Suprapubic skin (tissue), 4 donors: ENCODE results near the gene SUGT1. TPM values are rescaled to one million over a fixed set of nuclear protein-coding genes. Genes with fewer than 3 reads are reported as not detected.
A peak's percentile ranks its signal among the peaks of the same experiment; 100 is the strongest.
"Not testable (repeated sequence)": the region's sequence is repeated elsewhere in the genome, so short reads cannot be mapped to it uniquely, and the experiment has no call there.

Experiments
- DNase-seq, 2 donors: peaks; one replicate each; pipeline ENCODE4 v3.0.0-alpha.2; 2019; ENCODE audit warnings: low spot score in 2 of 2
- H3K27ac ChIP-seq: fragments of 200-600 bp; sonication (generic); one replicate; pipeline ENCODE4 v1.5.1; 2019
- H3K27me3 ChIP-seq: fragments of 200-600 bp; sonication (generic); one replicate; pipeline ENCODE4 v1.5.1; 2019
- H3K36me3 ChIP-seq: fragments of 200-600 bp; sonication (generic); one replicate; pipeline ENCODE4 v1.5.1; 2019
- H3K4me1 ChIP-seq: fragments of 200-600 bp; sonication (generic); one replicate; pipeline ENCODE4 v1.5.1; 2019
- H3K4me3 ChIP-seq: fragments of 200-600 bp; sonication (generic); one replicate; pipeline ENCODE4 v1.5.1; 2019; ENCODE audit warnings: mild to moderate bottlenecking
- H3K9me3 ChIP-seq: fragments of 200-600 bp; sonication (generic); one replicate; pipeline ENCODE4 v1.5.1; 2019
- CTCF ChIP-seq, 2 donors: fragments of 200-600 bp in 1 of 2; fragments of 450-650 bp in 1 of 2; sonication (generic) in 1 of 2; IDR thresholded peaks; one replicate each; pipeline ENCODE4 v1.5.1; 2016 to 2019; ENCODE audit warnings: antibody characterized with exemption in 2 of 2, mild to moderate bottlenecking in 1 of 2, moderate library complexity in 1 of 2
- EP300 ChIP-seq: sonication (generic); formaldehyde crosslinking; IDR thresholded peaks from one replicate; pipeline ENCODE4 v1.6.1; 2017; ENCODE audit warnings: antibody characterized with exemption
- POLR2A ChIP-seq, 2 donors: fragments of 450-650 bp; IDR thresholded peaks; one replicate each; pipeline ENCODE4 v1.6.1; 2017; ENCODE audit warnings: antibody characterized with exemption in 2 of 2, mild to moderate bottlenecking in 2 of 2, moderate library complexity in 2 of 2
- POLR2AphosphoS5 ChIP-seq, 3 donors: sonication (generic); formaldehyde crosslinking; IDR thresholded peaks; one replicate each; pipeline ENCODE4 v1.6.1; 2017; ENCODE audit warnings: antibody characterized with exemption in 3 of 3
- WGBS: methylation state at CpG from one replicate; pipeline ENCODE4 v1.1.5; 2018; 5-methylcytosine and 5-hydroxymethylcytosine counted together
- total RNA-seq, 4 donors: library from RNA; depleted of rRNA; stranded (reverse); fragments of >200 nt; gene quantifications; one replicate each; pipeline ENCODE4 v1.1.0, GENCODE V29; 2016

SUGT1 gene
- total RNA-seq, 4 donors from 2014 or later = 23.7 to 38.2 (median 28.8) TPM

- no peaks in the 10 kb centered on the region for H3K27me3 ChIP-seq
- WGBS = 90% methylated on average over 4 of the region's 4 CpGs
- TF ChIP-seq CTCF (IDR thresholded peaks at IDR 0.05) (no peak), POLR2A (IDR thresholded peaks at IDR 0.05) (no peak), POLR2AphosphoS5 (IDR thresholded peaks at IDR 0.05) (no peak), EP300 (no peak)
- DNase-seq = no peak
- H3K9me3 ChIP-seq = no peaks in the 10 kb centered on the region
- no peak overlapping the region for H3K4me3 ChIP-seq
- no peaks in the 10 kb centered on the region for H3K36me3 ChIP-seq
- H3K4me1 ChIP-seq = peaks cover 14% of the 10 kb centered on the region
- no peak overlapping the region for H3K27ac ChIP-seq
Observed at GRCh38 chr13:52615134-52615801, 37.4 kb upstream of the SUGT1 start.

- no peak for DNase-seq
- WGBS = 80% methylated on average over 5 of the region's 5 CpGs
- H3K27ac ChIP-seq = no peak overlapping the region
- no peak for TF ChIP-seq EP300
- no peak for TF ChIP-seq POLR2A (IDR thresholded peaks at IDR 0.05)
- no peak for TF ChIP-seq CTCF (IDR thresholded peaks at IDR 0.05)
- TF ChIP-seq POLR2AphosphoS5 (IDR thresholded peaks at IDR 0.05) = no peak
- peaks cover 18% of the 10 kb centered on the region for H3K4me1 ChIP-seq
- no peak overlapping the region for H3K4me3 ChIP-seq
- H3K36me3 ChIP-seq = no peaks in the 10 kb centered on the region
- H3K9me3 ChIP-seq = no peaks in the 10 kb centered on the region
- H3K27me3 ChIP-seq = no peaks in the 10 kb centered on the region
Observed at GRCh38 chr13:52615812-52616211, 36.8 kb upstream of the SUGT1 start.

GRCh38 chr13:52617070-52618060 is 35.3 kb upstream of the SUGT1 start:
- DNase-seq = peak; percentile 86 to 88
- Histone ChIP-seq H3K4me3 (peak overlapping the region; percentile 72), H3K27me3 (no peaks in the 10 kb centered on the region), H3K27ac (peak overlapping the region; percentile 83), H3K36me3 (no peaks in the 10 kb centered on the region), H3K4me1 (peaks cover 18% of the 10 kb centered on the region), H3K9me3 (no peaks in the 10 kb centered on the region)
- peak in 1 of 3 donors; percentile 20 for TF ChIP-seq POLR2AphosphoS5 (IDR thresholded peaks at IDR 0.05)
- no peak for TF ChIP-seq POLR2A (IDR thresholded peaks at IDR 0.05)
- WGBS = 1% methylated on average over 30 of the region's 51 CpGs

- not testable (repeated sequence) for DNase-seq, H3K4me1 ChIP-seq, H3K27ac ChIP-seq, H3K27me3 ChIP-seq, H3K4me3 ChIP-seq, H3K9me3 ChIP-seq
- WGBS = 77% methylated on average over 7 of the region's 7 CpGs
- peaks cover 41% of the 10 kb centered on the region for H3K36me3 ChIP-seq
Observed at GRCh38 chr13:52631083-52631690, 21.4 kb upstream of the SUGT1 start.

GRCh38 chr13:52638666-52639328 is 13.8 kb upstream of the SUGT1 start:
- TF ChIP-seq EP300 (no peak), CTCF (IDR thresholded peaks at IDR 0.05) (no peak), POLR2A (IDR thresholded peaks at IDR 0.05) (no peak), POLR2AphosphoS5 (IDR thresholded peaks at IDR 0.05) (no peak)
- Histone ChIP-seq H3K9me3 (no peaks in the 10 kb centered on the region), H3K27me3 (no peaks in the 10 kb centered on the region), H3K27ac (no peak overlapping the region), H3K4me3 (no peak overlapping the region), H3K36me3 (peaks cover 25% of the 10 kb centered on the region), H3K4me1 (peaks cover 1% of the 10 kb centered on the region)
- DNase-seq = no peak
- WGBS = 82% methylated on average over 5 of the region's 5 CpGs
